Cerebellar nuclear complex (tissue), 1 donor: ENCODE results near the gene EVC.
"Not testable (repeated sequence)": the region's sequence is repeated elsewhere in the genome, so short reads cannot be mapped to it uniquely, and the experiment has no call there.

Source experiments
- DNase-seq, 2 experiments: peaks; one replicate each; lab custom pipeline; 2025; lab: John Stamatoyannopoulos, UW

The EVC gene

GRCh38 chr4:5708449-5709206 is 2.4 kb upstream of the EVC start, which contains the start of gene EVC2:
EVC2 (minus strand) TSS chr4:5708559; CDS start chr4:5708513, 46 bp downstream.
- no peak for DNase-seq

- DNase-seq = no peak
Observed at GRCh38 chr4:5709207-5709575, 1.8 kb upstream of the EVC start.

GRCh38 chr4:5710065-5710960 is 688 bp upstream of the EVC start:
- no peak for DNase-seq

- no peak for DNase-seq
Observed at GRCh38 chr4:5711479-5712184, 631 bp downstream of the EVC start.

GRCh38 chr4:5712517-5712916 is 1.5 kb downstream of the EVC start:
- DNase-seq = no peak

- DNase-seq = no peak
Observed at GRCh38 chr4:5712931-5713330, 1.9 kb downstream of the EVC start.

GRCh38 chr4:5713861-5714260 is 2.9 kb downstream of the EVC start:
- no peak for DNase-seq

GRCh38 chr4:5715357-5715756 is 4.4 kb downstream of the EVC start:
- DNase-seq = no peak

GRCh38 chr4:5716391-5716790 is 5.4 kb downstream of the EVC start:
- DNase-seq = no peak

- DNase-seq = no peak
Observed at GRCh38 chr4:5717449-5718158, 6.6 kb downstream of the EVC start.

- DNase-seq = no peak
Observed at GRCh38 chr4:5718411-5718810, 7.4 kb downstream of the EVC start.

- no peak for DNase-seq
Observed at GRCh38 chr4:5719350-5720055, 8.5 kb downstream of the EVC start.

- DNase-seq = no peak
Observed at GRCh38 chr4:5720157-5720850, 9.3 kb downstream of the EVC start.

GRCh38 chr4:5720980-5721379 is 10.0 kb downstream of the EVC start:
- no peak for DNase-seq

GRCh38 chr4:5721923-5722322 is 10.9 kb downstream of the EVC start:
- DNase-seq = no peak

- no peak for DNase-seq
Observed at GRCh38 chr4:5722328-5722727, 11.3 kb downstream of the EVC start.

GRCh38 chr4:5724377-5724776 is 13.4 kb downstream of the EVC start:
- DNase-seq = no peak

- DNase-seq = not testable (repeated sequence)
Observed at GRCh38 chr4:5728412-5728811, 17.4 kb downstream of the EVC start.

GRCh38 chr4:5730436-5730835 is 19.4 kb downstream of the EVC start:
- DNase-seq = no peak
